ENCODE results near the gene CCDC169.

DNA sequence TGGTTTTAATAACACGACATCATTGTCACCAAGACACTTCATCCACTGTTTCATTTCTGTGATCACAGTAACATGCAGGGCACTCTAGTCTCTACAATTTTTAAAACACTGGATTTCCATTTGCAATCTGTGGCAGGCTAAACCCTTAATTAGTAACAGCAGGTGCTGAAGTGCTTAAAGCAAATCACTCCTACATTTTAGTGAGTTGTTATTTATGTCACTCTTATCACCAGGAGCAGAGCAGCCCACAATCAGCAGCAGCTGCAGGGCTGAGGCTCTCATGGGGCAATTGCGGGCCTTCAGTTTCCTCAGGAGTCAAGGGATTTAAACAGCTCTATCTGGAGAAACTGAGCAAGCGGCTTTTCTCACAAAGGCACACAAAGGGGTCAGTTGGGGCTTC is 84.8 kb downstream of the CCDC169 start:
- TF ChIP-seq YY1 (IDR thresholded peaks at IDR 0.05; ENCODE audit: insufficient read depth, insufficient read length) (no peak), SUZ12 (IDR thresholded peaks at IDR 0.05; ENCODE audit: extremely low read depth, insufficient read depth, insufficient read length) (no peak), ZNF274 (IDR thresholded peaks at IDR 0.05; ENCODE audit: low read depth, low read length) (no peak)
